HG03103 (cell line): Measurements from ENCODE around the gene LPP.
"Not testable (repeated sequence)": the region's sequence is repeated elsewhere in the genome, so short reads cannot be mapped to it uniquely, and the experiment has no call there.

ENCODE experiments used
- ATAC-seq: cut with Tn5 transposase; IDR thresholded peaks from one replicate; pipeline ENCODE4 v1.9.1; 2021; ENCODE audit warnings: low read depth; ENCODE audit not compliant: unreplicated experiment

LPP gene

GRCh38 chr3:188417271-188417696, 263.3 kb downstream of the LPP start:
- no peak for ATAC-seq

DNA sequence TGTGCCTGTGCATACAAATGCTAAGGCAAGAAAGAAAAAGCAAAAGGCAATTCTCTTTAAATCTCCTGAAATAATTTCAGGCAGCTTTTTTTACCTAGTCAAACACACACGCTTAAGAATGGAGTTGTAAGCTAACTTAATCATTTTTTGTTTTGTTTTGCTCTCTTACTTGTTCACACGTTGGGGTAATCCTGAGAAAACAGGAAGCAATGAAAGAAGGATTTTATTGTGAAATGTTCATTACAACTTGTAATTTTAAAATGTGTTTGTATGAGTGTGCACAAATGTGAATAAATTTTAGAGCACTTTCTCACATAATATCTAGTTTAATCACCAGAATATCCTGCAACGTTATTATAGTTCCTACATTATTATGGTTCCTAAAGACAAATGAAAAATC, 263.8 kb downstream of the LPP start:
- ATAC-seq, result no peak

DNA sequence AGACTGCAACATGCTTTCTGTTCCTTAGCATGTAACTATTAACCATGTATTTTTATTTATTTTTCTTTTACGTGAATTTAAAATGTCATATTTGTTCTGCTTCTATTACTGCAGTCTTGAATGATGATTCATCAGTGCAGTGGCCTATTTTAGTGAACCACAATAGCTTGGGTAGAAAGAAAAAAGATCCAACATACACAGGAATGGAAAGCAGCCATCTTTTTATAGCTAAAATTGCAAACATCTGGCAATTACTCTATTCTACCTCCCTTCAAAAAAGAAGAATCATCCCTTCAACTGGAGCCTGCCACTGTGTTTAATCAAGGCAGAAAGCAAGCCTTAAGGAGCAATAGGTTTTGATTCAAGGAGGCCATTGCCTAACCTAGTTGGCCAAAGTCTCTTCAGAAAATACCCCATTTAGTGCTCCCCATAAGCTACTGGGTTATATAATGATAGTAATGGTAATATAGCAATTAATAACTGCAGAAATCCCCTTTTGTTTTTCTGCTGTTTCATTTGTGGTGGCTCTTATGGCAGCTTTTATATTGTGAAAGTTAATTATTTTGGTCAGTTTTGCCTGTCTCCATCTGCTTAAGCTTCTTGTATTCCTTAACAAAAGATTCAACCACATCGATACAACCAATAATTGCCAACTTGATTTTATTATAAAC, 267.3 kb downstream of the LPP start:
- no peak for ATAC-seq

GRCh38 chr3:188421836-188422540, 268.0 kb downstream of the LPP start:
- peak; percentile 99 for ATAC-seq

- ATAC-seq, result not testable (repeated sequence)
These were observed 274.0 kb downstream of the LPP start for GRCh38 chr3:188427981-188428380.

DNA sequence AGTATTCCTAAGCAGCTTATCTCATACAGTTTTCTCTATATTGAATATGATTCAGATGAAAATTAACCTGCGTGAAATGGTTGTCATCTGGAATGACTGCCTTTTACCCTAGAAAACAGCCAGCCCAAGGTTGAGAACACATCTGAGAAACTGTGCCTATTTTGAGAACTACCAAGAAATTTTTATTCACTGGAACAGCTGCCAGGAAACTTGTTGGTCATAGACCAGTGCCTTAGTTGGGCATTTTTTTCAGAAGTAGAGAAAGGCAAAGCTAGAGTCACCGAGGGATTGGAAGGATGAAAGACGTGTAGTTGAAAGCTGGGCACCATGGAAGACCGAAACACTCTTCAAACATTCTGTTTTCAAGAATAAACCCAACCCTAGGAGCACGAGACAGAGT, 277.1 kb downstream of the LPP start:
- no peak for ATAC-seq

DNA sequence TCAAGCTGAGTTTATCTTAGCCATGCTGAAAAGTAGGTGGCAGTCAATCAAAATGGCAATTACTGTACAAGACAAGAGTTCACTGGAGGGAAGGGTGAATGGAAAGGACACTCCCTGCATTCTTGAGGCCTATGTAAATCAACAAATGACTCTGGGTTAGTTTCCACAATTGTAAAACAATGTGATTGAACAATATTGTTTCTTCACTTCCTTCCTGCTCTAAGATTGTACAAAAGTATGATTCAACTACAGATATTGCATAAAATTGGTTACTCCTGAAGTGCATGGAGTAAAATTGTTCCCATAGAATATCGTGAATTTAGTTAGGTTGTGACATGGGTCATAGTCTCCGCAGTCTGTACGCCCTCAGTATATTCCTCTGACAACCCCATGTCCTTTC, 277.6 kb downstream of the LPP start:
- no peak for ATAC-seq

DNA sequence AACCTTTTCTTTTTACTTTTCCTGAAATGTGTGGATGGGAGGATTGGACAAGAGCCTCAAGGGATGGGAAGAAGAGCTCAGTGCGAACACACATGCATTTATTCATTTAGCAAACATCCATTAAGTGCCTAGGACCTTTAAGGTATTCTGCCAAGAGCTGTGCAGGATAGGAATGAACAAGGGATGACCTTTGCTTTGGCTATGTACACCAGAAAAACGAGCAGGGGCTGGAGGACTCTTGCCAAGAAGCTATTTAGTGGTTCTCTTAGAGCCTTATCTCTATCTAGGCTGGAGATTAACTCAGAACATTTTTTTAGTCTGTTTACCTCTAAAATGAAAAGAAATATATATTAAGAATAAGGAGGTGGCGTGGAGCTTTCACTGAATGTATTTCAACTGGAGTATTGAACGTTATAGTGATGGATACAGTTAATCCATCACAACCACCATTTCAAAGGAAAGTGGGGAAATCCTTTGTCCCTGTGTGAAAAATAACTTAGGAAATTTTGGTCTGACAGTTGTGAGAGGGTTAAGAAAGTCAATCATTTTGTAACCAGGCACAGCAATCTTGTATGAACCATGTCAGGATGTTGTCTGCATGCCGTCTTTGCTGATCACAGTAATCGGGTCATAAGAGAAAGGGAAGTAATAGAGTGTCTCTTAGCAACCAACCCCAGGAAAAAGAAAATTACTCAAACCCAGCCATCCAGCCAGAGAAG, 279.0 kb downstream of the LPP start:
- ATAC-seq, result no peak

DNA sequence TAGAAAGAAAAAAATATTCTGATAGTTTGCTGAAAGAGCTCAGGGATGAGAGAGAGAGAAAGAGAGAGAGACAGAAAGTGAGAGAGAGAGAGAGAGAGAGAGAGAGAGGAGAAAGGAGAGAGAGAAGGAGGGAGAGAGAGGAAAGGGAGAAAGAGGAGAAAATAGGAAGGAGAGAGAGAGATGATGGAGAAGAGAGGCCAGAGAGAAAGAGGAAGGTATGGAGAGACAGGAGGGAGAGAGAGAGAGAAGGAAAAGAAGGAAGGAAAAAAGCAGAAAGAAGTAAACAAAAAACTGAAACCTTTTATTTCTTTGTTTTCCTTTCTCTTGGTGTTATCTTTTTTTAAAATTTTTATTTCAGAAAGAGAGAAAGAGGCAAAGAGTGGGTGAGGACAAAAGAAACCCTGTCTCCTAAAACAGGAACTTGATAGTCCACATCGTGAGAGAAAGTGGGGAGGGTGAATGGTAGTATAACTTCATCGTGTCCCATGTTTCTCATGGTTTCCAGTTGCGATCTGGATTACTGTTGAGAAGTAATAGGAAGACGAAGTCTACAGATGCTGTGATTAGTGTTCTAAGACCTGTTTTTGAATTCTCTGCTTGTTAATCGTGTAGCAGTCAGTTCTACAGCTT, 279.7 kb downstream of the LPP start:
- ATAC-seq, result no peak

DNA sequence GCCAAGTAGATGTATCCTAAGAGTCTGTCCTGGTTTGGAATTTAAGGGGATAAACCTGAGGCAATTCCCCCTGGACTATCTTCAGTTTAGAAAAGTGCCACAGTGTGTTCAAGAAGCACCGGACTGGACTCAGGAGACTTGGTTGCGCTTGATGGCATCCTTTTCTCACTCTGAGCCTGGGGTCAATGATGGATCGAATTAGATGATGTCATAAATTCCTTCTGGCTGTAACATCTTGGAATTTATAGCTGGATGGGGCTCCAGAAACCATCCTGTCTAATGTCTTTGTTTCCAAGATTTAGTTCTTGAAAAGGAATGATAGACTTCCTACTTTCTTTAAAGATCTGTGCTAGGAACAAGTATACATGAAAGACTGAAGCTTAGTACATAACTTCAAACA, 280.6 kb downstream of the LPP start:
- no peak for ATAC-seq

DNA sequence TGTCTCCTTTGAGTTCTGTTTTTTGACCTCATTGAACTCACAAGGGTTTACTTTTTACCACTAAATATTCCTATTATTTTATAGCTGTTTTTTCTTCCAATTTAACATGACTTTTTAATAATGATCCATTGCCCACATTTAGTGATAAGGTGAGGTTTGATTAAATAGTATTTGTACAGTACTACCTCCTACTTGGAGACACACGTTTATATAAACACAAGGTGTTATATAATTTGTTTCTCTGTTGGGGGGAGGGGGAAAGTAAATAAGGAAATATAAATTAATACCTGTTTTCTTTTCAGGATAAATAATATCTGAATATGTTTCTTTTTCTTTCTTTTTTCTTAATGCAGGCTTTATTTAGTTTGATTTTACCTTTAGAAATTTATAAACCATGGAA, 281.3 kb downstream of the LPP start:
- no peak for ATAC-seq

DNA sequence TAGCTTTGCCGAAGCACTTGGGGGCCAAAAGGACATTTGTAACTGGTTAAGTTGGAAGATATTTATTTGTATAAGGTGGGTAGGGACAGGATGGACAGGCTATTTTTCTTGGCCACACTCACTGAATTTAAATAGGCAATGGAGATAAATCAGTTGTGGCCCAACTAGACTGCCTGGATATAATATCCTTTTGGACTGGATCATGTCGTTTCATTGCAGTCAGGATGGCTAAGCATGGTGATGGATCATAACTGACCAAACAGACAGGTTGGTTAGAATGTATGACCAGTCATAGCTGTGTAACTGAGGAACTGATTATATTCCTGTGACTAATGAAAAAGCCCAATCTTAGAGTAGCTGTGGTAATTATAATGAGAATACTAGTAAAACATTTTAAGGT, 284.0 kb downstream of the LPP start:
- no peak for ATAC-seq

- peak; percentile 84 for ATAC-seq
These were observed 285.1 kb downstream of the LPP start for GRCh38 chr3:188439080-188439479.

DNA sequence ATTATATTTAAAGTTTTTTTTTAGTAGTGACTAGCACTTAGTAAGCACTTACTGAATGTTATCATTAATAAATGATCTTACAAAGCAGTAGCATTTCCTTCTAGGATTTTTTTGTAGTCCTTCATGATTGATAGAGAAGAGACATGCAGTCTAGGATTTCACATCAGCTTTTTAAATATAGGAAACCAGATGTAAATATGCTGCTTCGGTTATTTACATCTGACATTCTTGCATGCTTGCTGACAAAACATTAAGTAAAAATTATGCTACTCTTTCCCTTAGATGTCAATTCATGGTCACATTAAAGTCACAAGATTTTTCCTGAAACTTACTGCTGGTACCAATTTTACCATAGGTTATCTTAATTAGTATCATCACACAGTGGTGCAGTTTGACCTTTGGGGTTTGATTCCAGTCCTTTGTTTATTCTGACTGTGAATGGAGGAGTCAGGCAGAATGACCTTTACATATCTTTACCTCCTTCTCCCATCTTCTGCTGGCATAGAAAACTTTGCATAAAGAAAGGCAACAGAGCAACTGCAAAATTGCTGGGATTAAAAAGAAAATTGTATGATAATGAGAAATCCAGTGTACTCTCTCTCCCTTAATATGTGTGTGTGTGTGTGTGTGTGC, 286.5 kb downstream of the LPP start:
- ATAC-seq, result no peak

GRCh38 chr3:188442430-188442829, 288.5 kb downstream of the LPP start:
- ATAC-seq, result no peak

GRCh38 chr3:188445175-188445574, 291.2 kb downstream of the LPP start:
- ATAC-seq, result not testable (repeated sequence)

GRCh38 chr3:188446014-188446413, 292.1 kb downstream of the LPP start:
- ATAC-seq, result peak; percentile 56

DNA sequence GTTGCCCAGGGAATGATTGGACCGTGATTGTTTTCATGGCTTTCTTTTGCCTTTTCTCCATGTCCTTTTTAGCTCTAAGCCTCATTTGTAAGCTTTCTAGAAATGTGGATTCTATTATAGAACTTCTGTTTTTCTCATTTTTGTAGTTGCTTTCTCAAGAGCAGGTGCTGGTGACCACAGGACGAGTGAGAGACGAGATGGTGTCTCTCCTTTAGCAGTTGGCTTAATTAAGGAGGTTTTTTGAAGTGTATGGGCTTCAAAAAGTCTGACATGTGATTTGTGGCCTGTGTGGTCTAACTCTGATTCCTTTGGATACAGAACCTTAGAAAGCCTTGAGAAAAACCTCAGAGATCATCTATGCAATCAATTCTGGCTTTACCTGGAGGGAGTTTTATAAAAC, 292.8 kb downstream of the LPP start:
- peak; percentile 66 for ATAC-seq

DNA sequence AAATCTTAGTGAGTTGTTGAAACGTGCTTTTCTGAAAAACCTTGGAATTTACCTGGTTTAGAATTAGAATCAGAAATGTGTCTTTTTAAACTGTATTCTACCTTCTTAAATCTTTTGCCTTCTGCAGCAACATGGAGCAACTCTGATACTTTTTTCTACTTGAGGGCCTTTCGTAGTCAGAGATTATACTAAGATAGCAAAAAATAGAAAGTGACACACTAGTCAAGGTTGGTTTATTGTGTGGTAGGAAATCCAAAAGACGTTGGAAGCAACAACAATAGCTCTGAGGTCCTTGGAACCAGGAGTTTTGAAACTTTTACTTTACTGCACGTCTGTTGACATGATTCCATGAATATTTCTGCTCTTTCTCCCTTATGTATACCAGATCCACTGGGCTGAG, 294.9 kb downstream of the LPP start:
- ATAC-seq, result no peak

DNA sequence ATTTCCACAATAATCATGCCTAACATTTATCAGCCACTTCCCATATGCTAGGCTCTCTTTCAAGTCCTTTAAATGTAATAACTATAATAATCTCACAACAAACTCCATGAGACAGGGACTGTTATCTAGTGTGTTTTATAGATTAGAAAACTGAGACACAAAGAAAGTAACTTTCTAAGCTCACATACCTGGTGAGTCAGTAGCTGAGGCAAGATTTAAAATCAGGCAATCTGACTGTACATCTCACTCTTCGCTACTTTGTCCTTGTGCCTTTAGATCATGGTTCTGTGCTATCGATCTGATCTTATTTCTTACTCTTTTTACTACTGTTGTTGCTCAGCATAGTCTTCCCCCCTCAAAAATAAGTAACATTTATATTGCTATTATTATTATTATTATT, 295.5 kb downstream of the LPP start:
- ATAC-seq, result no peak
